GM12892 (cell line): ENCODE data around the gene SEPHS1.

ENCODE experiments used
- POLR2A ChIP-seq: IDR thresholded peaks from 2 replicates; pipeline ENCODE4 v1.6.1; 2011; ENCODE audit warnings: low read depth, low read length, control low read depth
- POLR2AphosphoS5 ChIP-seq: IDR thresholded peaks from 2 replicates; pipeline ENCODE4 v1.6.1; 2011; ENCODE audit warnings: low read depth, low read length, control low read depth
- TAF1 ChIP-seq: IDR thresholded peaks from 2 replicates; pipeline ENCODE4 v1.6.1; 2011; ENCODE audit warnings: low read depth, mild to moderate bottlenecking, control low read depth, low read length, borderline replicate concordance

GRCh38 chr10:13366891-13367290 is 18.8 kb upstream of the SEPHS1 start:
- TF ChIP-seq POLR2A (no peak), TAF1 (no peak), POLR2AphosphoS5 (no peak)
